MG63 (cell line): ENCODE measurements around the gene NAA60. TPM values are rescaled to one million over a fixed set of nuclear protein-coding genes. Genes with fewer than 3 reads are reported as not detected.
A peak's percentile ranks its signal among the peaks of the same experiment; 100 is the strongest.
"Not testable (repeated sequence)": the region's sequence is repeated elsewhere in the genome, so short reads cannot be mapped to it uniquely, and the experiment has no call there.

Experiments
- DNase-seq: peaks from one replicate; pipeline ENCODE4 v3.0.0-alpha.2; 2020
- H3K27me3 ChIP-seq: fragments of 250-450 bp; sonication (Bioruptor Pico); 2 replicates; pipeline ENCODE4 v1.5.1; 2020; ENCODE audit warnings: mild to moderate bottlenecking, moderate library complexity
- H3K36me3 ChIP-seq: fragments of 250-450 bp; sonication (Bioruptor Pico); 2 replicates; pipeline ENCODE4 v1.5.1; 2020; ENCODE audit warnings: mild to moderate bottlenecking, moderate library complexity
- H3K4me3 ChIP-seq: fragments of 250-450 bp; sonication (Bioruptor Pico); 2 replicates; pipeline ENCODE4 v1.5.1; 2020; ENCODE audit warnings: mild to moderate bottlenecking, moderate library complexity
- H3K9me3 ChIP-seq: fragments of 250-450 bp; sonication (Bioruptor Pico); 2 replicates; pipeline ENCODE4 v1.5.1; 2020; ENCODE audit warnings: mild to moderate bottlenecking, moderate library complexity
- total RNA-seq: library from RNA; depleted of rRNA; stranded (reverse); fragments of >200 nt; shearing (Covaris generic); gene quantifications from 2 replicates; pipeline ENCODE4 v1.2.3, GENCODE V29; 2014; ENCODE audit warnings: low replicate concordance

Gene NAA60
- total RNA-seq, 1 experiment from 2014 or later, result 14.3 TPM

DNA sequence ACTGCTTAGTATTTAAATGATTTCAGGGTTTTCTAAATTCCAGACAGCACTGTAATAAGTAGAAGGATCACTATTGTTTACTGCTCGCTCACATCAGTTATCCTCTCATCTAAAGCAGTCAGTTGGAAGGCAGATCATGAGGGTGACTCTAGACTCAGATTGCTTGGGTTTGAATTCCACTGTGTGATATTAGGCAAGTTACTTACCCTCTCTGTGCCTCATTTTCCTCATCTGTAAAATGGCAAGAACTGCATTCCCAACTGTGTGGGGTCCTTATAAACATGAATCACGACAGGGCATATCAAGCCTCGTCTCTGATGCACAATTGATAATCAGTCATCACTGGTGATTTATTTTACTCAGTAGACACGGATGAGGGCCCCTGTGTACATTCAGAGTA is 72.4 kb downstream of the NAA60 start:
- no peaks in the 10 kb centered on the region for H3K9me3 ChIP-seq
- no peak for DNase-seq
- no peak overlapping the region for H3K4me3 ChIP-seq
- H3K27me3 ChIP-seq, result no peaks in the 10 kb centered on the region
- H3K36me3 ChIP-seq, result peaks cover 67% of the 10 kb centered on the region

GRCh38 chr16:3518292-3518985 is 75.0 kb downstream of the NAA60 start:
- H3K27me3 ChIP-seq, result no peaks in the 10 kb centered on the region
- no peaks in the 10 kb centered on the region for H3K9me3 ChIP-seq
- H3K4me3 ChIP-seq, result no peak overlapping the region
- peaks cover 54% of the 10 kb centered on the region for H3K36me3 ChIP-seq
- DNase-seq, result no peak

DNA sequence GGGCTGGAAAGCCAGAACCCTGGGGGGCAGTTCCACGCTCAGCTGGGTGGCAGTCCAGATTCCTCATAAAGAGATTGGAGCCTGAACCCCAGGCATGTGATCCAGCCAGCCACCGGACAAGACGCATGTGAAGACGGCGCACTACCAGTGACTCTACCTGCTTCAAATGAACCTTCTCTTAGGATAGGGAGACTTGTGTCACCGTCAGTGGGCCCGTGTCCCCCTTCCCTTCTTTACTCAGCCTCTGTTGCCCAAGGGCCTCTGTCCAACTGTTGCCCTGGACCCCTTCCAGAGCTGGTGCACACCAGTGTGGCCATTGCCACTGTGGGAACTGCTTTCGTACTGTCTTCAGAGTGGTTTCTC is 75.5 kb downstream of the NAA60 start:
- no peaks in the 10 kb centered on the region for H3K9me3 ChIP-seq
- no peaks in the 10 kb centered on the region for H3K27me3 ChIP-seq
- DNase-seq, result no peak
- H3K36me3 ChIP-seq, result peaks cover 54% of the 10 kb centered on the region
- no peak overlapping the region for H3K4me3 ChIP-seq

DNA sequence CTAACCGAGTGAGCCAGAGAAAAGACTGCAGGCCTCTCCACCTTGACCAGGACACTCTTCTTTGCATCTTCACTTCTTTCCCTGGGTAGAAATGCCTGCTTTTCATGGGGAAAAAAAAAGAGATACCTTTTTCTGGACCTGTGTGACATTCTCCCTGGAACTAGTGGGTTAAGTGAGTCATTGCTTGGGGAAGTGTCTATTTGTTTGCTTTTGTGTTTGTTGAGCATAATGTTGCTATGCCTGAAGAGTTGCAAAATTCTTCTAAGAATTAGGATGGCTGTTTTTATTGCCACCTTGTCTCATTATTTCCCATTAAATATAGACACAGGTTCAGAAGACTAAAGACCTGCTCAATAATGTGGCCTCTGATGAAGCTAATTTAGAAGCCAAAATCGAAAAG is 76.1 kb downstream of the NAA60 start:
- Histone ChIP-seq H3K27me3 (no peaks in the 10 kb centered on the region), H3K9me3 (no peaks in the 10 kb centered on the region), H3K4me3 (no peak overlapping the region), H3K36me3 (peaks cover 49% of the 10 kb centered on the region)
- DNase-seq, result no peak

GRCh38 chr16:3520413-3520812 is 76.9 kb downstream of the NAA60 start:
- Histone ChIP-seq H3K36me3 (peaks cover 51% of the 10 kb centered on the region), H3K4me3 (no peak overlapping the region), H3K9me3 (no peaks in the 10 kb centered on the region), H3K27me3 (no peaks in the 10 kb centered on the region)
- no peak for DNase-seq

GRCh38 chr16:3520841-3521240 is 77.4 kb downstream of the NAA60 start:
- Histone ChIP-seq H3K4me3 (no peak overlapping the region), H3K36me3 (peaks cover 47% of the 10 kb centered on the region), H3K9me3 (no peaks in the 10 kb centered on the region), H3K27me3 (no peaks in the 10 kb centered on the region)
- no peak for DNase-seq

- Histone ChIP-seq H3K36me3 (peaks cover 49% of the 10 kb centered on the region), H3K9me3 (no peaks in the 10 kb centered on the region), H3K27me3 (no peaks in the 10 kb centered on the region), H3K4me3 (no peak overlapping the region)
- no peak for DNase-seq
Observed at GRCh38 chr16:3523281-3523680, 79.8 kb downstream of the NAA60 start.

DNA sequence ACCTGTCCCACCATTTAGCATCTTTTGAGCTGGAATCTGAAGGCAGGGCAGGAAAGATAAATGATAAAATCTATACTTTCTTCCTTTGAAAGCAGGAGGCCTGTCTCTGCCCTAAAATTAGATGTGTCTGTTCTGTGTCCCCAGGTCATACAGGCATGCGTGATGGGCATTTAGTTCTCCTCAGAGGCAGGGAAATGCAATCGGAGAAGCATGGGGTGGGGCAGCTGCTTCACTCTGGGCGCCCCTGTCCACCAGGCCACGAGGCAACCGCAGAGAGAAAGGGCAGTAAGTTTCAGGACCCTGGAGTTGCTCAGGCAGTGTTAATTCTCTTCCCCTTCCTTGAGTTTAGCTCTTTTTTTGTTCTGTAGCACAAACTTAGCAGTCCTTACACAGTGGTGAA is 82.5 kb downstream of the NAA60 start:
- DNase-seq, result no peak
- Histone ChIP-seq H3K9me3 (no peaks in the 10 kb centered on the region), H3K36me3 (peaks cover 56% of the 10 kb centered on the region), H3K4me3 (no peak overlapping the region), H3K27me3 (no peaks in the 10 kb centered on the region)

GRCh38 chr16:3527216-3527829 is 83.8 kb downstream of the NAA60 start:
- H3K27me3 ChIP-seq, H3K4me3 ChIP-seq, H3K9me3 ChIP-seq: not testable (repeated sequence)
- H3K36me3 ChIP-seq, result peaks cover 63% of the 10 kb centered on the region
- DNase-seq, result peak; percentile 66

- Histone ChIP-seq H3K9me3 (no peaks in the 10 kb centered on the region), H3K4me3 (no peak overlapping the region), H3K27me3 (no peaks in the 10 kb centered on the region), H3K36me3 (peaks cover 65% of the 10 kb centered on the region)
- DNase-seq, result no peak
Observed at GRCh38 chr16:3528406-3528805, 84.9 kb downstream of the NAA60 start.

DNA sequence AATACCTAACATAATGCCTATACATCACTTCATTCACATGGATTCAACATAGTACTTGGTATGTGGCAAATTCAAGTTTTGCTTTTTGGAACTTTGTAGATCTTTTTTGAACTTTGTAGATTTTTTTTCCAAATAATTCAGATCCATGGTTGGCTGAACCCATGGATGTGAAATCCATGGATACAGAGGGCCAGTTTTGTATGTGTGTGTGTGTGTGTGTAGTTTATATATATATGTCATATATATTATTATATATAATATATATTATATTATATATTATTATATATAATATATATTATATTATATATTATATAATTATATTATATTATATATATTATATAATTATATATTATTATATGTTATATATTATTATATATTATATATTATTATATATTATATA is 85.7 kb downstream of the NAA60 start:
- no peaks in the 10 kb centered on the region for H3K9me3 ChIP-seq
- H3K36me3 ChIP-seq, result peaks cover 59% of the 10 kb centered on the region
- no peak overlapping the region for H3K4me3 ChIP-seq
- H3K27me3 ChIP-seq, result no peaks in the 10 kb centered on the region
- DNase-seq, result no peak

DNA sequence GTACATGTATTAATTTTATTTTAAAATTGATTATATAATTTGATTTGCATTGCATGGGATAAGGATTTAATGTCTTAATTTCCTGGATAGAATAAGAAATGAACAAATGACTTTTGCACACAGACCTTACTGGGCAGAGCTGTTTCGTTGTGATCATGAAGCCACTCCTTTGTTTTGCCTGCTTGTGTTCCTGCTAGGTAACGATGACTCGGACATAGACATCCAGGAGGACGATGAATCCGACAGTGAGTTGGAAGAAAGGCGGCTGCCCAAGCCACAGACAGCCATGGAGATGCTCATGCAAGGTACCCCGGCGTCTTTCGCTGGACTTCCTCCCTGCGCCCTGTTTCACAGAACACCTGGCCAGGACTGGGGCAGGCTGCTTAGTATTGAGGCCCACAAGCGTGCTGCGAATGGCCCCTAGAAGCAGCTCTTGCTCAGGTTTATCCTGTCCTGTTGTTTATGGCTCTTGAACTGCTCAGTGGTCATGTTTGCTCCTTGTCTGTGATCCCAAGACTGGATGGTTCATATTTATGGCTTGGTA is 87.0 kb downstream of the NAA60 start:
- no peak for DNase-seq
- Histone ChIP-seq H3K9me3 (no peaks in the 10 kb centered on the region), H3K4me3 (no peak overlapping the region), H3K36me3 (peaks cover 57% of the 10 kb centered on the region), H3K27me3 (no peaks in the 10 kb centered on the region)

GRCh38 chr16:3532741-3533140 is 89.3 kb downstream of the NAA60 start:
- Histone ChIP-seq H3K36me3 (peaks cover 48% of the 10 kb centered on the region), H3K27me3 (no peaks in the 10 kb centered on the region), H3K4me3 (no peak overlapping the region), H3K9me3 (no peaks in the 10 kb centered on the region)
- DNase-seq, result no peak

GRCh38 chr16:3534126-3534525 is 90.6 kb downstream of the NAA60 start:
- H3K4me3 ChIP-seq, result no peak overlapping the region
- no peaks in the 10 kb centered on the region for H3K27me3 ChIP-seq
- H3K36me3 ChIP-seq, result peaks cover 44% of the 10 kb centered on the region
- no peaks in the 10 kb centered on the region for H3K9me3 ChIP-seq
- DNase-seq, result no peak

DNA sequence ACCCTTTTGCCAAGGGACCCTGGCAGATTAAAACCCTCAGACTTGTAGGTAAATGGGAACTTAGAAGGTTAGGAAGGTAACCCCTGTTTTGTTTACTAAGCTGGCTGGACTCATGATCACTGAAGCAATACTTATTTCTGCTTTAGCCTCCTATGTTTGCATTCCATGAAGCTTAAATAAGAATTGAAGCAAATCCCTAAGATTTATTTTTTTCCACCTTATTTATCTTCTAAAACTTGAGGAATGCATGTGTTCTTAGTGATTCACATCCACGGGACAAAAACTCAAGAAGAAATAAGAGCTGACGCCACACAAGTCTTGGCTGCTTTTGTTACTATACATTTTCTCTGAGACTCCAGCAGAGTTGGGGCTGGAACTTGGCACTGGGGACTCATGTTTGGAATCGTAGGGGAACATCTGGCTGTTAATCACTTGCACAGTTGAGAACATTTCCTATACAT is 92.8 kb downstream of the NAA60 start:
- DNase-seq, result peak; percentile 86
- no peaks in the 10 kb centered on the region for H3K9me3 ChIP-seq
- H3K36me3 ChIP-seq, result peaks cover 46% of the 10 kb centered on the region
- peak overlapping the region; percentile 0; the same call in 1 of the 2 replicates for H3K4me3 ChIP-seq
- no peaks in the 10 kb centered on the region for H3K27me3 ChIP-seq
